K562 (cell line): Measurements from ENCODE around the gene KRTAP2-2.

ENCODE experiments used
- DMBX1 ChIP-seq: fragments of 250-450 bp; sonication (Bioruptor Pico); IDR thresholded peaks from 2 replicates; pipeline ENCODE4 v1.8.0; 2022; ENCODE audit warnings: inconsistent platforms, mild to moderate bottlenecking, moderate library complexity, borderline replicate concordance
- EZH2 ChIP-seq: IDR thresholded peaks from 2 replicates; pipeline ENCODE4 v1.6.1; 2012; ENCODE audit warnings: low read depth, mild to moderate bottlenecking, inconsistent platforms, low read length, borderline replicate concordance

DNA sequence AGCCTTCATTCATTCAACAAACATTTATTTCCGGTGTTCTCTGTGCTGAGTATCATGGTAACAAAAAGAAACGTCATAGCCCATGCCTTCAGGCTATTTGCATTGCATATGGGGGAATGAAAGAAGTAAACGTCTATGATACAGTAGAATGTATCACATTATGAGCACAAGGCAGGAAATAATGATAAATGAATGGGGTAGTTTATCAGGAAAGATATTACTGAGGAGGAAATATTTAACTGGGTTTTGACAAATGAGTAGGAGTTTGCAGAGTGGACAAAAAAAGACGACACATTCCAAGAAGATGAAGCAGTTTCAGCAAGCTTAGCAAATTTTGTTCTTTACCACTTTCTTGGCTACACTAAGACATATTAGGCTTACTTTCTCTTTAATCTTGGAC lies 27.6 kb upstream of the KRTAP2-2 start:
- no peak for TF ChIP-seq EZH2
- no peak for TF ChIP-seq DMBX1 (CRISPR knock-in tag)
